ENCODE measurements around the gene MRGPRG.

Gene MRGPRG

GRCh38 chr11:3186166-3186953 is 32.3 kb downstream of the MRGPRG start:
- TF ChIP-seq ZFX (IDR thresholded peaks at IDR 0.05) (no peak), CTCF (conservative IDR thresholded peaks at IDR 0.05) (no peak)
- no peak overlapping the region for H3K27ac ChIP-seq

DNA sequence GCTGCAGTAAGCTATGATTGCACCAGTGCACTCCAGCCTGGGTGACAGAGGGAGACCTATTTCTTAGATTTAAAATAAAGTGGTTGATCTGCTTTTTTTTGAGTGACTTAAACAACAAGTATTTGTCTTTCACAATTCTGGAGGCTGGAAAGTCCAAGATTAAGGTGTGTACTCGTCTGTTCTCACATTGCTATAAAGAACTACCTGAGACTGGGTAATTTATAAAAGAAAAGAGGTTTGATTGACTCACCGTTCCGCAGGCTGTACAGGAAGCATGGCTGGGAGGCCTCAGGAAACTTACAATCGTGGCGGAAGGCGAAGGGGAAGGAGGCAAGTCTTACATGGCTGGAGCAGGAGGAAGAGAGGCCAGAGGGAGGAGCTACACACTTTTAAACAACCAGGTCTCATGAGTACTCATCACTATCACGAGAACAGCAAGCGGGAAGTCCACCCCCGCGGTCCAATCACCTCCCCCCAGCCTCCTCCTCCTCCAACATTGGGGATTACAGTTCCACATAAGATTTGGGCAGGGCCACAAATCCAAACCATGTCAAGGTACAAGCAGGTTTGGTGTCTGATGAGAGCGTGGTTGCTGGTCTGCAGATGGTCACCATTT is 33.8 kb downstream of the MRGPRG start:
- TF ChIP-seq CTCF (conservative IDR thresholded peaks at IDR 0.05) (no peak), ZFX (IDR thresholded peaks at IDR 0.05) (no peak)
- H3K27ac ChIP-seq, result no peak overlapping the region

GRCh38 chr11:3183523-3183922 is 35.1 kb downstream of the MRGPRG start:
- no peak overlapping the region for H3K27ac ChIP-seq
- no peak for TF ChIP-seq ZFX (IDR thresholded peaks at IDR 0.05)
- TF ChIP-seq CTCF (conservative IDR thresholded peaks at IDR 0.05), result no peak

DNA sequence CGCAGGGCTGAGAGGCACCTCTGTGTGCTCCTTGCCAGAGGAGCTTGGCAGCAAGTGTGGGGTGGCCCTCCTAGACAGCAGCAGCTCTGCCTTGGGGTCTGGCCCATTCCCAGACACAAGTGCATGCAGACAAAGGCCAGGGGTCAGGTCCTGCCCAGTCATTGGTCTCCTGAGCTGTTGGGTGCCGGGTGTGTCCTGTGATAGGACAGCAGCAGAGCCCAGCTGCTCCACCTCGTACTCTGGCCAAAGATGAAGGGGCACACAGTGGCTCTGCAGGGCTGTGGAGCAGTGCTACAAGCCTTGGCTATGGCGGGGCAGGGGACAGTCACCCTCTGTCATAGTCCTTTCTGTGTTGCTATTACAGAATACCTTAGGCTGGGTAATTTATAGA is 36.2 kb downstream of the MRGPRG start:
- TF ChIP-seq ZFX (IDR thresholded peaks at IDR 0.05), result no peak
- TF ChIP-seq CTCF (conservative IDR thresholded peaks at IDR 0.05), result no peak
- H3K27ac ChIP-seq, result no peak overlapping the region

DNA sequence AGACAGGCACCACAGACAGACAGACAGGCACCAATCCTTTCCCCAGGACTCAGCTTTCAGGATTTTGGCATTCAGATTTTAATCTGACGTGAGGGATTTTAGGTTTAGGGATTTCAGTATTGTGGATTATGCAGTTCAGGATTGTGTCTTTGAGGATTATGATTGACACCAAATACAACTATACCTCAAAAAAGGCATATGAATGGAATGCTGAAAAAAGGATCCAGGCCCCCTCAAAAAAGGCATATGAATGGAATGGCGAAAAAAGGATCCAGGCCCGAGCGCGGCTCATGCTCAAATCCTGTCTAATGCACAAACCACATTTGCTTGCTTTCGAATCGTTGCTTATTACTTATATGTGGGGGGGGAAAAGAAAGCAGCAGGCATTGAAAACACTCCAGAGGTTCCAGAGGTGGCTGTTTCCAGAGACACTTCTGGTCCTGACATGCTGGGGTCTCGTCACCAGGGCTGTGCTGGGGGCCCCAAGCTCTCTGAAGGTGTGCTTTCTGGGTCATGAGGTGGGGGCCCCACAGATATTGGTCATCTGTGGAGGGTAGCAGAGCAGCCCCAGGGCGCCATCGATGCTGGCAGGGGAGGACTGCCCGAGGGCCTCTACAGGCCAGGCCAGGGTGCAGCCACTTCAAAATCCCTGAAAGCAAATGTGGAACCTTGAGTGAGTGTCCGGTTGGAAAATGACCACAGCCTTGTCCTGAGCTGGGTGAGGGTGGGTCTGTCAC is 36.7 kb downstream of the MRGPRG start:
- no peak overlapping the region for H3K27ac ChIP-seq
- TF ChIP-seq ZFX (IDR thresholded peaks at IDR 0.05), result no peak
- no peak for TF ChIP-seq CTCF (conservative IDR thresholded peaks at IDR 0.05)

- TF ChIP-seq CTCF (conservative IDR thresholded peaks at IDR 0.05), result no peak
- TF ChIP-seq ZFX (IDR thresholded peaks at IDR 0.05), result no peak
- no peak overlapping the region for H3K27ac ChIP-seq
Measured at GRCh38 chr11:3180869-3181268, 37.7 kb downstream of the MRGPRG start.

DNA sequence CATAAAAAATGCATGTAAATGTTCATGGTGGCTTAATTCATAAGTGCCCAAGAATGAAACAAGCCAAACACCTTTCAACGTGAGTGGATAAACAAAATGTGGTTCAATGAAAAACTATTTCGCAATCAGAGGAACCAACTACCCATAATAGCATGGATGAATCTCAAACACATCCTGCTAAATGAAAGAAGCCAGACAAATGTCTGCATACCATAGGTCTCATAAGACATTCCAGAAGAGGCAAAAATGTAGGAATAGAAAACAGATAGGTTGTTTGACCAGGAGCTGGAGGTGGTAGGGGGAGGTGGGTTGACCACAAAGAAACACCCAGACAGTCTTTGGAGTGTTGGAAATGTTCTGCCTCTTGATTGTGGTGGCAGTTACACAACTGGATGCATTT is 40.3 kb downstream of the MRGPRG start:
- no peak overlapping the region for H3K27ac ChIP-seq
- TF ChIP-seq CTCF (conservative IDR thresholded peaks at IDR 0.05) (no peak), ZFX (IDR thresholded peaks at IDR 0.05) (no peak)

Measured in C4-2B (cell line).